ENCODE results near the gene SLC6A9. TPM values are rescaled to one million over a fixed set of nuclear protein-coding genes. Genes with fewer than 3 reads are reported as not detected.

Gene SLC6A9
- total RNA-seq, 1 donor from 2014 or later: 4.7 TPM

GRCh38 chr1:43947874-43948437 lies 83.3 kb downstream of the SLC6A9 start:
- peaks cover 0 to 10% of the 10 kb centered on the region in 2 donors for H3K36me3 ChIP-seq
- H3K27ac ChIP-seq: peak overlapping the region in 1 of 2 donors; percentile 89
- no peak for DNase-seq (ENCODE audit: low spot score in 2 of 2)
- H3K9me3 ChIP-seq: no peaks in the 10 kb centered on the region
- peak overlapping the region; percentile 81 to 85 for H3K4me3 ChIP-seq
- H3K27me3 ChIP-seq: no peaks in the 10 kb centered on the region
- intact Hi-C loops (cut with DNase I): loop anchor here (2.0 to 5.0 kb wide), 2 partner anchors 44 to 83 kb away; partner anchors contain the start of genes CCDC24 and SLC6A9
- no peak for TF ChIP-seq CTCF (IDR thresholded peaks at IDR 0.05)
- H3K4me1 ChIP-seq: peaks cover 13 to 26% of the 10 kb centered on the region in 2 donors

GRCh38 chr1:43947061-43947873 lies 84.0 kb downstream of the SLC6A9 start:
- H3K4me1 ChIP-seq: peaks cover 13 to 26% of the 10 kb centered on the region in 2 donors
- no peak for DNase-seq (ENCODE audit: low spot score in 2 of 2)

More at GRCh38 chr1:43947061-43947873, 84.0 kb downstream of the SLC6A9 start:
- Histone ChIP-seq H3K27ac (peak overlapping the region; percentile 89 to 98), H3K27me3 (no peaks in the 10 kb centered on the region), H3K9me3 (no peaks in the 10 kb centered on the region), H3K36me3 (peaks cover 0 to 10% of the 10 kb centered on the region in 2 donors), H3K4me3 (peak overlapping the region; percentile 81 to 85)
- intact Hi-C loops (cut with DNase I): loop anchor here (2.0 to 5.0 kb wide), 2 partner anchors 45 to 84 kb away; partner anchors contain the start of genes CCDC24 and SLC6A9
- no peak for TF ChIP-seq CTCF (IDR thresholded peaks at IDR 0.05)

Other genes starting within 250 kb of the SLC6A9 start
- not detected for gene ARTN, start 97.7 kb downstream of the SLC6A9 start, total RNA-seq
- gene IPO13, start 84.5 kb downstream of the SLC6A9 start, total RNA-seq: 6.2 TPM
- 69.3 TPM for gene DPH2, start 61.5 kb downstream of the SLC6A9 start, total RNA-seq
- 115 TPM for gene ATP6V0B, start 56.5 kb downstream of the SLC6A9 start, total RNA-seq
- 93.2 TPM for gene B4GALT2, start 52.3 kb downstream of the SLC6A9 start, total RNA-seq
- 4.8 TPM for gene CCDC24, start 39.9 kb downstream of the SLC6A9 start, total RNA-seq
- gene KLF17, start 87.4 kb upstream of the SLC6A9 start, total RNA-seq: not detected
- not detected for gene KLF18, start 110.2 kb upstream of the SLC6A9 start, total RNA-seq
- gene DMAP1, start 182.0 kb upstream of the SLC6A9 start, total RNA-seq: 42.7 TPM